GM12878 (cell line): ENCODE results near the gene FANCE. TPM values are rescaled to one million over a fixed set of nuclear protein-coding genes. Genes with fewer than 3 reads are reported as not detected.

Experiments
- ATAC-seq: fragments of 200-7000 bp; cut with Tn5 transposase; 3 replicates; pipeline ENCODE4 v1.9.1; 2020; ENCODE audit warnings: mild to moderate bottlenecking, moderate library complexity
- BruUV-seq: library from RNA; stranded (reverse); fragments of 400-500 nt; replicated peaks from 2 replicates; lab custom pipeline; 2021; lab: Mats Ljungman, UMichigan
- CTCF ChIA-PET: fragments of 300-600 bp; sonication (Branson Sonifier 250); formaldehyde crosslinking; extraction: SDS; loops from one replicate; lab custom pipeline; 2021; ENCODE audit warnings: inconsistent platforms; lab: Yijun Ruan, JAX
- POLR2A ChIA-PET: fragments of 350-600 bp; formaldehyde crosslinking; extraction: SDS; loops from one replicate; lab custom pipeline; 2021; ENCODE audit warnings: inconsistent platforms; lab: Charles Lee
- RAD21 ChIA-PET: fragments of 300-600 bp; sonication (Branson Sonifier 250); formaldehyde crosslinking; loops from one replicate; lab custom pipeline; 2023; ENCODE audit warnings: antibody characterized with exemption; ENCODE audit not compliant: unreplicated experiment; lab: Charles Lee
- SMC1A ChIA-PET: fragments of 300-600 bp; sonication (Branson Sonifier 250); formaldehyde crosslinking; loops from one replicate; lab custom pipeline; 2023; ENCODE audit not compliant: unreplicated experiment, uncharacterized antibody; lab: Charles Lee
- DNase-seq: peaks from one replicate; pipeline ENCODE4 v3.0.0-alpha.2; 2011; ENCODE audit warnings: low read depth, low spot score
- FAIRE-seq: peaks from 3 replicates; lab custom pipeline; 2011; peaks lifted over from hg19 to GRCh38; lab: Jason Lieb, UNC
- H2AFZ ChIP-seq: 2 replicates; pipeline ENCODE4 v1.6.0; 2011; ENCODE audit warnings: low read depth, low read length, control low read depth; ENCODE audit not compliant: control insufficient read depth
- H3K27ac ChIP-seq: 2 replicates; pipeline ENCODE4 v1.5.1; 2011; ENCODE audit warnings: control low read depth; ENCODE audit not compliant: control insufficient read depth, insufficient read depth
- H3K27me3 ChIP-seq, 2 experiments: replicated peaks in 1 of 2; 2 replicates each; pipeline versions ENCODE4 v1.6.0 to v1.6.1; 2011; ENCODE audit warnings: low read length in 1 of 2; ENCODE audit not compliant: control insufficient read depth in 2 of 2, insufficient read depth in 2 of 2
- H3K36me3 ChIP-seq, 2 experiments: 2 replicates each; pipeline ENCODE4 v1.5.1; 2011; ENCODE audit warnings: low read length in 1 of 2; ENCODE audit not compliant: control insufficient read depth in 2 of 2, insufficient read depth in 2 of 2
- H3K4me1 ChIP-seq: 2 replicates; pipeline ENCODE4 v1.6.1; 2011; ENCODE audit warnings: mild to moderate bottlenecking, low read length, moderate library complexity, mixed read lengths; ENCODE audit not compliant: control insufficient read depth, insufficient read depth
- H3K4me2 ChIP-seq: 2 replicates; pipeline ENCODE4 v1.6.0; 2011; ENCODE audit warnings: control low read depth; ENCODE audit not compliant: control insufficient read depth, insufficient read depth
- H3K4me3 ChIP-seq: fragments of 200-600 bp; sonication (generic); 2 replicates; pipeline ENCODE4 v1.5.1; 2016
- H3K79me2 ChIP-seq: 2 replicates; pipeline ENCODE4 v1.6.0; 2011; ENCODE audit warnings: low read length; ENCODE audit not compliant: control insufficient read depth, insufficient read depth
- H3K9ac ChIP-seq: 2 replicates; pipeline ENCODE4 v1.8.0; 2011; ENCODE audit warnings: low read length, control low read depth, mixed read lengths; ENCODE audit not compliant: control insufficient read depth, insufficient read depth
- H3K9me3 ChIP-seq: replicated peaks from 3 replicates; pipeline ENCODE4 v1.5.1; 2011; ENCODE audit warnings: mild to moderate bottlenecking, low read length; ENCODE audit not compliant: control insufficient read depth, insufficient read depth
- H4K20me1 ChIP-seq: 2 replicates; pipeline ENCODE4 v1.6.0; 2011; ENCODE audit not compliant: control insufficient read depth, insufficient read depth
- EP300 ChIP-seq, 2 experiments: fragments of 150-350 bp in 1 of 2; IDR thresholded peaks; 2 replicates each; pipeline ENCODE4 v1.6.1; 2011 to 2012; ENCODE audit warnings: low read depth in 2 of 2, low read length in 2 of 2, borderline replicate concordance in 1 of 2, improper control_type of control experiment in 1 of 2, inconsistent platforms in 1 of 2; ENCODE audit not compliant: control insufficient read depth in 1 of 2
- FOXK2 ChIP-seq: fragments of 450-650 bp; IDR thresholded peaks from 2 replicates; pipeline ENCODE4 v1.6.1; 2017; ENCODE audit warnings: mild to moderate bottlenecking, moderate library complexity
- MTA3 ChIP-seq: IDR thresholded peaks from 2 replicates; pipeline ENCODE4 v1.6.1; 2012; ENCODE audit warnings: low read length, inconsistent platforms, borderline replicate concordance
- NFIC ChIP-seq: IDR thresholded peaks from 2 replicates; pipeline ENCODE4 v1.6.1; 2012; ENCODE audit warnings: low read depth, mild to moderate bottlenecking, inconsistent platforms, low read length, moderate library complexity
- RUNX3 ChIP-seq: IDR thresholded peaks from 2 replicates; pipeline ENCODE4 v1.6.1; 2012; ENCODE audit warnings: low read length, inconsistent platforms
- SREBF2 ChIP-seq: IDR thresholded peaks from 2 replicates; pipeline ENCODE4 v1.6.1; 2012; ENCODE audit warnings: mild to moderate bottlenecking, low read length
- STAT3 ChIP-seq: IDR thresholded peaks from 2 replicates; pipeline ENCODE4 v1.6.1; 2011; ENCODE audit warnings: low read depth, low read length, improper control_type of control experiment
- TCF12 ChIP-seq: IDR thresholded peaks from 2 replicates; pipeline ENCODE4 v1.6.1; 2011; ENCODE audit warnings: low read depth, mild to moderate bottlenecking, low read length
- YBX1 ChIP-seq: fragments of 450-650 bp; IDR thresholded peaks from 2 replicates; pipeline ENCODE4 v1.6.1; 2016; ENCODE audit warnings: antibody characterized with exemption
- ZNF622 ChIP-seq: fragments of 450-650 bp; IDR thresholded peaks from 2 replicates; pipeline ENCODE4 v1.6.1; 2017; ENCODE audit warnings: mild to moderate bottlenecking, inconsistent platforms
- WGBS: methylation state at CpG from one replicate; pipeline ENCODE4 v1.1.6; 2016; ENCODE audit warnings: low lambda C conversion rate; ENCODE audit not compliant: insufficient replicate concordance, insufficient coverage; ENCODE audit errors: missing lambda C conversion rate; 5-methylcytosine and 5-hydroxymethylcytosine counted together
- in situ Hi-C: fragments of 300-500 bp; cut with MboI; formaldehyde crosslinking; loops from 9 replicates; pipeline ENCODE4 v1.14.3; 2018; ENCODE audit warnings: mixed read lengths
- intact Hi-C: fragments of 100-400 bp; cut with micrococcal nuclease; formaldehyde crosslinking; loops from one replicate; pipeline ENCODE4 v1.14.2; 2022; ENCODE audit not compliant: unreplicated experiment
- polyA plus RNA-seq, 11 experiments: library from polyadenylated mRNA; depleted of rRNA in 4 of 11; unstranded in 6 of 11; stranded (reverse) in 5 of 11; fragments of >200 nt; fragmentation: Nextera tagmentation in 4 of 11; fragmentation: Illumina TruSeq in 1 of 11; extraction: Ambion mirVana in 4 of 11; extraction: Trizol in 1 of 11; gene quantifications; 1 replicate in 1 of 11; 2 replicates in 10 of 11; pipeline versions ENCODE4 v1.2.1 to v1.2.3, GENCODE V29; 2011 to 2016; ENCODE audit warnings: inconsistent platforms in 2 of 11, missing spikeins in 2 of 11, low read depth in 1 of 11
- total RNA-seq, 4 experiments: library from RNA; depleted of rRNA in 3 of 4; stranded (reverse); fragments of >200 nt in 3 of 4; fragmentation: Illumina TruSeq in 1 of 4; extraction: Trizol in 1 of 4; gene quantifications; 2 replicates each; pipeline versions ENCODE4 v1.2.1 to v1.2.3, GENCODE V29; 2013 to 2021
- TF ChIP-seq, protein P1 (sequence below): fragments of 450-650 bp; IDR thresholded peaks from 2 replicates; pipeline ENCODE4 v1.6.1; 2018; ENCODE audit warnings: mild to moderate bottlenecking, low read depth, moderate library complexity; ENCODE audit not compliant: partially characterized antibody
- TF ChIP-seq, protein P2 (sequence below): fragments of 450-650 bp; IDR thresholded peaks from 2 replicates; pipeline ENCODE4 v1.6.1; 2014; ENCODE audit warnings: mild to moderate bottlenecking
- TF ChIP-seq, protein P3 (sequence below): fragments of 450-650 bp; IDR thresholded peaks from 2 replicates; pipeline ENCODE4 v1.6.1; 2016; ENCODE audit warnings: mild to moderate bottlenecking
- TF ChIP-seq, protein P4 (sequence below): IDR thresholded peaks from 2 replicates; pipeline ENCODE4 v1.6.1; 2012; ENCODE audit warnings: low read depth, low read length, improper control_type of control experiment
- TF ChIP-seq, protein P5 (sequence below): IDR thresholded peaks from 2 replicates; pipeline ENCODE4 v1.6.1; 2011; ENCODE audit warnings: mild to moderate bottlenecking, low read depth, low read length, moderate library complexity; ENCODE audit not compliant: insufficient replicate concordance

Gene FANCE
- total and polyA plus RNA-seq, 10 of the 15 experiments (the other 5 are each of a cell fraction or from before 2014, with no cell fraction given), result 3.0 to 13.3 (median 8.1) TPM

DNA sequence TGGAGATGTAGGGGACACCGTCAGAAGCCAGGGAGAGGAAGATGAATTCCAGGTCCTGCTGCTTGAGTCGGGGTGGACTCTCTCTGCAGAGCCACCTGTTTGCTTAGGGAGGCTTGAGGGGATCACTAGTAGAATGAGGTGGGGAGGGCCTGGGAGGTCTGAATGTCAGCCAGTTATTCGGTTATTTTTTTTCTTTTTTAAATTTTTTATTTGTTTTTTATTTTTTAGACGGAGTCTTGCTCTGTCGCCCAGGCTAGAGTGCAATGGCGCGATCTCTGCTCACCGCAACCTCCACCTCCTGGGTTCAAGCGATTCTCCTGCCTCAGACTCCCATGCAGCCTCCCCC, 36.4 kb downstream of the FANCE start (continued):
- TF ChIP-seq, protein P1, sequence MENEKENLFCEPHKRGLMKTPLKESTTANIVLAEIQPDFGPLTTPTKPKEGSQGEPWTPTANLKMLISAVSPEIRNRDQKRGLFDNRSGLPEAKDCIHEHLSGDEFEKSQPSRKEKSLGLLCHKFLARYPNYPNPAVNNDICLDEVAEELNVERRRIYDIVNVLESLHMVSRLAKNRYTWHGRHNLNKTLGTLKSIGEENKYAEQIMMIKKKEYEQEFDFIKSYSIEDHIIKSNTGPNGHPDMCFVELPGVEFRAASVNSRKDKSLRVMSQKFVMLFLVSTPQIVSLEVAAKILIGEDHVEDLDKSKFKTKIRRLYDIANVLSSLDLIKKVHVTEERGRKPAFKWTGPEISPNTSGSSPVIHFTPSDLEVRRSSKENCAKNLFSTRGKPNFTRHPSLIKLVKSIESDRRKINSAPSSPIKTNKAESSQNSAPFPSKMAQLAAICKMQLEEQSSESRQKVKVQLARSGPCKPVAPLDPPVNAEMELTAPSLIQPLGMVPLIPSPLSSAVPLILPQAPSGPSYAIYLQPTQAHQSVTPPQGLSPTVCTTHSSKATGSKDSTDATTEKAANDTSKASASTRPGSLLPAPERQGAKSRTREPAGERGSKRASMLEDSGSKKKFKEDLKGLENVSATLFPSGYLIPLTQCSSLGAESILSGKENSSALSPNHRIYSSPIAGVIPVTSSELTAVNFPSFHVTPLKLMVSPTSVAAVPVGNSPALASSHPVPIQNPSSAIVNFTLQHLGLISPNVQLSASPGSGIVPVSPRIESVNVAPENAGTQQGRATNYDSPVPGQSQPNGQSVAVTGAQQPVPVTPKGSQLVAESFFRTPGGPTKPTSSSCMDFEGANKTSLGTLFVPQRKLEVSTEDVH, result no peak
- TF ChIP-seq SREBF2 (no peak), FOXK2 (no peak)

DNA sequence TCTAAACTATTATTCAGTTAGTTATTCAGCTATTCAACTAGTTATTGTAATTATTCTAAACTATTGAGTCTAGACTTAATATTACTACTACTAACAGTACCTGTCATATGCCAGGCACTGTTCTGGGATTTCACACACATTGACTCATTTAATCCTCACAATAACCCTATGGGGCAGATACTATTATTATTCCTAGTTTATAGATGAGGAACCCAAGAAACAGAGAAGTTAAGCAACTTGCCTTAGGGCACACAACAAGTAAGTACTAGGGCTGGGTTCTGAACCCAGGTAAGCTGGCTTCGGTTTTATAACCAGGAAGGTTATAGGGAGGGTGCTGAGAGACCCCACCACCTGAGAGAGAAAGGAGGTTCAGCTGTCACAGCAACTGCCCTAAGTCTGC, 36.9 kb downstream of the FANCE start:
- intact Hi-C loops, result no loop called here
- CTCF ChIA-PET, result no interaction called here
- RAD21 ChIA-PET, result no interaction called here
- SMC1A ChIA-PET, result no interaction called here
- Histone ChIP-seq H3K9ac (no peak overlapping the region), H3K4me1 (peaks cover 4% of the 10 kb centered on the region), H3K9me3 (no peaks in the 10 kb centered on the region), H3K4me3 (no peak overlapping the region), H3K27me3 (no peaks in the 10 kb centered on the region; a peak in 1 of 4 replicates), H2AFZ (no peak overlapping the region), H3K4me2 (no peak overlapping the region), H3K27ac (no peak overlapping the region), H3K79me2 (no peaks in the 10 kb centered on the region), H4K20me1 (no peaks in the 10 kb centered on the region), H3K36me3 (no peaks in the 10 kb centered on the region)
- ATAC-seq (no peak), FAIRE-seq (no peak), DNase-seq (no peak)
- POLR2A ChIA-PET, result no interaction called here
- in situ Hi-C loops, result no loop called here
- WGBS, result 25% methylated on average over 1 of the region's 1 CpG
- BruUV-seq, result no TSS peak
- TF ChIP-seq, protein P2, sequence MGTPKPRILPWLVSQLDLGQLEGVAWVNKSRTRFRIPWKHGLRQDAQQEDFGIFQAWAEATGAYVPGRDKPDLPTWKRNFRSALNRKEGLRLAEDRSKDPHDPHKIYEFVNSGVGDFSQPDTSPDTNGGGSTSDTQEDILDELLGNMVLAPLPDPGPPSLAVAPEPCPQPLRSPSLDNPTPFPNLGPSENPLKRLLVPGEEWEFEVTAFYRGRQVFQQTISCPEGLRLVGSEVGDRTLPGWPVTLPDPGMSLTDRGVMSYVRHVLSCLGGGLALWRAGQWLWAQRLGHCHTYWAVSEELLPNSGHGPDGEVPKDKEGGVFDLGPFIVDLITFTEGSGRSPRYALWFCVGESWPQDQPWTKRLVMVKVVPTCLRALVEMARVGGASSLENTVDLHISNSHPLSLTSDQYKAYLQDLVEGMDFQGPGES, result no peak
- no peak for TF ChIP-seq EP300 (IDR thresholded peaks at IDR 0.05; ENCODE audit: borderline replicate concordance in 1 of 2, control insufficient read depth in 1 of 2, low read depth in 2 of 2, low read length in 2 of 2)
- TF ChIP-seq MTA3, result no peak
- TF ChIP-seq RUNX3, result no peak
- TF ChIP-seq STAT3, result no peak
- TF ChIP-seq YBX1, result no peak
- TF ChIP-seq, protein P3, sequence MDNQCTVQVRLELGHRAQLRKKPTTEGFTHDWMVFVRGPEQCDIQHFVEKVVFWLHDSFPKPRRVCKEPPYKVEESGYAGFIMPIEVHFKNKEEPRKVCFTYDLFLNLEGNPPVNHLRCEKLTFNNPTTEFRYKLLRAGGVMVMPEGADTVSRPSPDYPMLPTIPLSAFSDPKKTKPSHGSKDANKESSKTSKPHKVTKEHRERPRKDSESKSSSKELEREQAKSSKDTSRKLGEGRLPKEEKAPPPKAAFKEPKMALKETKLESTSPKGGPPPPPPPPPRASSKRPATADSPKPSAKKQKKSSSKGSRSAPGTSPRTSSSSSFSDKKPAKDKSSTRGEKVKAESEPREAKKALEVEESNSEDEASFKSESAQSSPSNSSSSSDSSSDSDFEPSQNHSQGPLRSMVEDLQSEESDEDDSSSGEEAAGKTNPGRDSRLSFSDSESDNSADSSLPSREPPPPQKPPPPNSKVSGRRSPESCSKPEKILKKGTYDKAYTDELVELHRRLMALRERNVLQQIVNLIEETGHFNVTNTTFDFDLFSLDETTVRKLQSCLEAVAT, result no peak
- TF ChIP-seq, protein P4, sequence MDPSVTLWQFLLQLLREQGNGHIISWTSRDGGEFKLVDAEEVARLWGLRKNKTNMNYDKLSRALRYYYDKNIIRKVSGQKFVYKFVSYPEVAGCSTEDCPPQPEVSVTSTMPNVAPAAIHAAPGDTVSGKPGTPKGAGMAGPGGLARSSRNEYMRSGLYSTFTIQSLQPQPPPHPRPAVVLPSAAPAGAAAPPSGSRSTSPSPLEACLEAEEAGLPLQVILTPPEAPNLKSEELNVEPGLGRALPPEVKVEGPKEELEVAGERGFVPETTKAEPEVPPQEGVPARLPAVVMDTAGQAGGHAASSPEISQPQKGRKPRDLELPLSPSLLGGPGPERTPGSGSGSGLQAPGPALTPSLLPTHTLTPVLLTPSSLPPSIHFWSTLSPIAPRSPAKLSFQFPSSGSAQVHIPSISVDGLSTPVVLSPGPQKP, result no peak
- no peak for TF ChIP-seq ZNF622
- TF ChIP-seq NFIC, result no peak
- no peak for TF ChIP-seq TCF12
- TF ChIP-seq, protein P5, sequence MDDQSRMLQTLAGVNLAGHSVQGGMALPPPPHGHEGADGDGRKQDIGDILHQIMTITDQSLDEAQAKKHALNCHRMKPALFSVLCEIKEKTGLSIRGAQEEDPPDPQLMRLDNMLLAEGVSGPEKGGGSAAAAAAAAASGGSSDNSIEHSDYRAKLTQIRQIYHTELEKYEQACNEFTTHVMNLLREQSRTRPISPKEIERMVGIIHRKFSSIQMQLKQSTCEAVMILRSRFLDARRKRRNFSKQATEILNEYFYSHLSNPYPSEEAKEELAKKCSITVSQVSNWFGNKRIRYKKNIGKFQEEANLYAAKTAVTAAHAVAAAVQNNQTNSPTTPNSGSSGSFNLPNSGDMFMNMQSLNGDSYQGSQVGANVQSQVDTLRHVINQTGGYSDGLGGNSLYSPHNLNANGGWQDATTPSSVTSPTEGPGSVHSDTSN, result no peak
